ENCODE results near the gene URGCP.

DNA sequence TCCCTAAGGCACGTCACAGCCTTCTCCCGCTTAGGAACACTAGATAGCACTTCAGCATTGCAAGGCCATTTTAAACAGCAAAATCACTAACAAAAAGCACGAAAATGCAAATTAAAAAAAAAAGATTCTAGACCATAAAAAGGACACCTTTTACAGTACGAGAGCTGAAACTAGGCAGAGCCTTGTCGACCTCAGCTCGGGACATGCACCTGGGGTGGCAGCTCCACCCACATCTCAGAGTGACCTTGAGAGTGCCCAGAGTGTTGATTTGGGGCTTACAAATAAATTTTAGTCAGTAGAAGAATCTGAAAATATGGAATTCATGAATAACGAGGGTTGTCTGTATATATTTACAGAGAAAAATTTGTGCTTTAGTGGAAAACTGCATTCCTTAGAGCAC is 38.2 kb downstream of the URGCP start:
- no peak for TF ChIP-seq TAF1 (IDR thresholded peaks at IDR 0.05; ENCODE audit: borderline replicate concordance, low read depth, low read length)
- TF ChIP-seq POLR2AphosphoS5 (IDR thresholded peaks at IDR 0.05; ENCODE audit: low read depth, low read length): no peak
- TF ChIP-seq POLR2A (IDR thresholded peaks at IDR 0.05; ENCODE audit: low read depth, low read length): no peak

All from GM12892 (cell line).